CD4-positive, alpha-beta T cell treated with Interleukin-1 beta for 1 hour (primary cell): ENCODE measurements around the gene ZBED2.
"Not testable (repeated sequence)": the region's sequence is repeated elsewhere in the genome, so short reads cannot be mapped to it uniquely, and the experiment has no call there.

Experiments
- DNase-seq, 2 donors: peaks; one replicate each; pipeline ENCODE4 v3.0.0-alpha.2; 2020 to 2022

Gene ZBED2

DNA sequence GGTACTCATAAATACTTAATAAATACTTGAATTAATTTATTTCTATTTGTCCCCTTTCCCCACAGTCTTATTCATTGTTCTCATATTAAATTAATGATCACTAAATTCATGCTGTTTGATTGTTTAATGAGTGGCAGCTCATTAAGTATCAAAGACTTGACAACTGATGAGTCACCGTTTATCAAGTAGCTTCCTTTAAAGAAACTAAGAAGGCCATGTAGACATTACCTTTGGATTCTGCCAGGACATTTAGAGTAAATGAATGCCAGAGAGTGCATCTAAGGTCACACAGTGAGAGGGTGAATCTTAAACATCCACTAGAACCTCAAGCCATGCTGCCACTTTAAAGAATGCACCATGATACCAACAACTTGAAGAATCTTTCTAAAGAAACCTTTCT is 23.9 kb downstream of the ZBED2 start:
- no peak for DNase-seq

DNA sequence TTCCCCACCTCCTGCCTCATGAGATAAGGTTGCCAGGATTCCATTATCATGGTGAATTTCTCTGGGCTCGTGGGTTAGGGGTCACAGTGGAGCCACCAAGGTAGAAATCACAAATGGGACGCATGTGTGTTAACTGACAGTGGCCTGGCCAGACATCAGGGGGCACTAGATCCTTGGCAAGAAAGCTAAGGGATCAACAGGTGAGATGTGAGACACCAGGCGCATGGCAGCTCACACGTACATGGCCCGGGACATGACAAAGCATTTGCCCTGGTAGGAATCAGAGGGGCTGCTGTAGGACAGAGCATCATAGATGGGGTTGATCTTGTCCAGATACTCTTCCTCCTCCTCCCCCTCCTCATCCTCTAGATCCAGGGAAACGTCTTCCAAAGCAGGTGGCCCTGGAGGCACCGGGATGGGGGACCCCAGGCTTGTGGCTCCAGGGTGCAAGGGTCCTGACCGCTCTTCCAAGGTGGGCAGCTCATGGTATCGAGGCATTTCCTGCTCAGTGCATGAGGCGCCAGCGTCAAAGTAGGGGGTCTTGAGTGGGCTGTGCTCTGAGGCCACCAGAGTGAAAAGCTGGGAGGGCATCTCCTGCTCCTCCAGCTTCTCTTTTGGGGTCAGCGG is 24.6 kb downstream of the ZBED2 start:
- DNase-seq, result no peak

DNA sequence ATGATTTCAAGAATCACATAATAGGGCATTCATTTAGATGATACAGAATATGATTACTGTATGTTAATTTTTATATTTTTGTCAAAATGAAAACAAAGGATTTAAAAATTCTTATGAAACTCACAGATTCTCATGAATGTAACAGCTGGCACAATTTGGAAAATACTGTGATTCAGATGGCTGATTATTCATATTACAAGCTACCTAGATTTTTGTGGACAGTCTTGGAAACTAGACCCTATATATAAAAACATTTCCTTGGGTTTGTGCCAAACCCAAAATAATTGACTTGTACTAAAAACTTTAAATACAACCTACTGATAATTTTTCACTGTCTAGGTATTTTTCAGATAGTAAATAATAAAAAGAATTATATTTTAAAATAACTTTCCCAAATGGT is 26.2 kb downstream of the ZBED2 start:
- DNase-seq, result no peak

DNA sequence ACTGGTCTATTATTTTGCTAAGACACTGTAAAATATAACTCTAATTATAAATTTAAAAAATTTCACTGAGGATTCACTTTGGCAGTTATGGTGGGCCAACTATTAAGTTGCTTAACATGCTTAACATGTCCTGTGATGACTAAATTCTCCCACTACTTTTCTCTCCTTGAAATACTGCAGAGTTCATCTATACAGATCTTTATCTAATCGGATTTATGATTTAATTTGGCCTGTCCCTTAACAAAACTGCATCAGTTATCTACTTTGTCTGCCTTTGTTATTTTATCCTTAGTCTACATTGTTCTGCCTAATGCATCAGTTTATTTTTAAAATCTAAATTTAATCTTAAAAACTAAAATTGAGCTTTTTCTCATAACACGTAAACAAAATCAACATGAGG is 26.8 kb downstream of the ZBED2 start:
- no peak for DNase-seq

DNA sequence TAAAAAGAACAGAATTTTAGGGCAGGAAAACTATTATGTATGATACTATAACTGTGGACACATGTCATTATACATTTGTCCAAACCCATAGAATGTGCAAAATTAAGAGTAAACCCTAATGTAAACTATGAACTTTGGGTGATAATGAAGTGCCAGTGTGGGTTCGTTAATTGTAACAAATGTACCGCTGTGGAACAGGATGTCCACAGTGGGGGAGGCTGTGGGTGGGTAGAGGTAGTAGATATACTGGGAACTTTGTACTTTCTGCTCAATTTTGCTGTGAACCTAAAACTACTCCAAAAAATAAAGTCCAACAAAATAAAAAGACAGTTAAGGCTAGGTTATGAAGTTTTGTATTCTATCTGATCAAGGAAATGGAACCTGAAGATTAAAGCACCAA is 28.3 kb downstream of the ZBED2 start:
- no peak for DNase-seq

DNA sequence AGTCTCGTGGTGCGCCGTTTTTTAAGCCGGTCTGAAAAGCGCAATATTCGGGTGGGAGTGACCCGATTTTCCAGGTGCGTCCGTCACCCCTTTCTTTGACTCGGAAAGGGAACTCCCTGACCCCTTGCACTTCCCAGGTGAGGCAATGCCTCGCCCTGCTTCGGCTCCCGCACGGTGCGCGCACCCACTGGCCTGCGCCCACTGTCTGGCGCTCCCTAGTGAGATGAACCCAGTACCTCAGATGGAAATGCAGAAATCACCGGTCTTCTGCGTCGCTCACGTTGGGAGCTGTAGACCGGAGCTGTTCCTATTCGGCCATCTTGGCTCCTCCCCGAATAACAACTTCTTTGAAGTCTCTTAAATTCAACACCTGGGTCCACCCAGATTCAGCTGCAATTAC is 33.2 kb downstream of the ZBED2 start:
- not testable (repeated sequence) for DNase-seq

DNA sequence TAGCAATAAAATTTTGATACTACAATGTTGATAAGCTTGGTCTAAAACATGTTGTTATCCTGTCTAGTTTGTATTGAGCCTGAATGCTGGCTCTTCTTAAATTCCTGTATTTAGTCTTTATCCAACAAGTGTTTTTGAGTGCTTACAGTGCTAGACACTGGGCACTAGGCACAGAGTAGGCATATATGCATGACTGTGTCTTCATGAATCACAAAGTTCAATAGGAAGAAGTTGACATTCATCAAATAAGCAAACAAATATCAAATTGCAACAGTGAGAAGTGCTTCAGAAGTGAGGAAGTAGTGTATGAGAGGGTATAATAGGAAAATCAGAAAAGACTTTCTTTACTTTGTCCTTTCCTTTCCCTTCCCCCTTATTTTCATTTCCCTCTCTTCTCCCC is 46.4 kb downstream of the ZBED2 start:
- DNase-seq, result no peak

DNA sequence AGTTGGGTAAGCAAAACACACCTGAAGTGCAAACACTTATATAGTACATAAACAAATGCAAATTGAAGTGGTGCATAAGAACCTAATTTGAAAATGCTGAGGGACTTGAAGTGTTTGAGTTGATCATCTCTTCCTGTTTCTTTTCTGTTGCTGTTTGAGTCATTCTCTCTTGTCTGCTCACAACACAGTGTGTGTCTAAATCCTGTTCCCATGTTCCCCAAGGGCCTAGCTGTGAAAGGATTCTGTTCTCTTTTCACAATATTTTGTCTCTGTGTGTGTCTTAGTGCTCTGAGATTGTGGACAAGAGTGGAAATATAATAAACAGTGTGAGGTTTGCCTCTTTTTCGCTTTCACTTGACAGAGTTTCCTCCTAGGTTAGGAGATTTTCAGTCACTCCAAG is 47.1 kb downstream of the ZBED2 start:
- peak in 1 of 2 donors; percentile 29 for DNase-seq

DNA sequence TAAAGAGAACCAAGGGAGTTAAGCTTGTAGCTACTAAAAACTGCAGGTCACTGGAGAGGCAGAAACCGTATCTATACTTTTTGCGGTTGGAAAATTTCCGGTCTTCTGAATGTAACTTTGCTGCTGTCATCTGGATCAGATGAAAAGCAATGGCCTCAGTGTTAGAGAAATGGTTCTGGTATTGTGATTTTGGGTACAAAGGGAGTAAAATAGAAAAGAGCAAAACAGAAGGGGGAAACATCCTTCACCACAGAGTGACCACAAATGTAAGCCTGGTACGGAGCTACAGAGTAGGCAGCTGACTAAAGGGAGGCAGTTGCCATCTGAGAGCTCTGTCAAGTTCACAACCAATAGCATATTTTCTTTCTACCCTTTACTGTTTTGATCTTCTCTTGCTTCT is 47.5 kb downstream of the ZBED2 start:
- peak; percentile 42 to 65 for DNase-seq

DNA sequence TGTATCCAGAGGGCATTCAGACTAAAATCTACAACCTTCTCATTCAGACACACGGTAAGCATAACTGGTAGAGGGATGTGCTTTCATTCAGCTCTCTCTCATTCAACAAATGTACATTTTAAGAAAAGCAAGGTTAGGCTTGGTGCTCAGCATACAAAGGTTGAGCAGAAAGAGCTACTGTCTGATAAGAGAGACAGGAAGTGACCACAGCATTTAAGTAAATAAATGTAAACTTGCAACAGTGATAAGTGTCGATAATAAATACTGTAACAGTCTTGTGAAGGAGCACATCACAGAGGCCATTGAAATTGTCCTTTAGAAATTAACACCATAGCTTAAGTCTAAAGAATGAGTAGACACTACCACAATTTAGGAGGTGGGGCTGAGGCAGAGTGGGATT is 49.8 kb downstream of the ZBED2 start:
- DNase-seq, result peak in 1 of 2 donors; percentile 20
